Transverse colon (tissue), 4 donors: ENCODE measurements around the gene PANK3. TPM values are rescaled to one million over a fixed set of nuclear protein-coding genes. Genes with fewer than 3 reads are reported as not detected.

ENCODE experiments used
- DNase-seq: peaks from one replicate; pipeline ENCODE4 v3.0.0-alpha.2; 2019
- H3K27ac ChIP-seq, 4 donors: fragments of 200-600 bp; sonication (generic); 2 replicates each; pipeline ENCODE4 v1.5.1; 2016 to 2018; ENCODE audit warnings: inconsistent platforms in 4 of 4
- H3K27me3 ChIP-seq: fragments of 200-600 bp; sonication (generic); 2 replicates; pipeline ENCODE4 v1.5.1; 2017; ENCODE audit warnings: inconsistent platforms
- H3K36me3 ChIP-seq, 4 donors: fragments of 200-600 bp; sonication (generic); 2 replicates each; pipeline ENCODE4 v1.5.1; 2017 to 2019; ENCODE audit warnings: inconsistent platforms in 4 of 4
- H3K4me1 ChIP-seq, 4 donors: fragments of 200-600 bp; sonication (generic); 2 replicates each; pipeline ENCODE4 v1.5.1; 2017 to 2020; ENCODE audit warnings: inconsistent platforms in 4 of 4
- H3K4me3 ChIP-seq, 4 donors: fragments of 200-600 bp; sonication (generic); 1 replicate in 1 of 4; 2 replicates in 3 of 4; pipeline versions ENCODE4 v1.5.1 to v1.6.1; 2017 to 2019; ENCODE audit warnings: inconsistent platforms in 4 of 4
- H3K9me3 ChIP-seq, 2 donors: fragments of 200-600 bp; sonication (generic); 2 replicates each; pipeline ENCODE4 v1.5.1; 2017 to 2019; ENCODE audit warnings: inconsistent platforms in 2 of 2
- CTCF ChIP-seq, 5 experiments: fragments of 200-600 bp in 3 of 5; fragments of 450-650 bp in 2 of 5; sonication (generic) in 3 of 5; IDR thresholded peaks; 1 replicate in 2 of 5; 2 replicates in 3 of 5; pipeline ENCODE4 v1.5.1; 2016 to 2017; ENCODE audit warnings: antibody characterized with exemption in 5 of 5, inconsistent platforms in 3 of 5, mild to moderate bottlenecking in 2 of 5, moderate library complexity in 1 of 5
- EP300 ChIP-seq: sonication (generic); formaldehyde crosslinking; IDR thresholded peaks from one replicate; pipeline ENCODE4 v1.6.1; 2017; ENCODE audit warnings: antibody characterized with exemption, low read depth
- POLR2A ChIP-seq: fragments of 450-650 bp; IDR thresholded peaks from one replicate; pipeline ENCODE4 v1.6.1; 2016; ENCODE audit warnings: antibody characterized with exemption, mild to moderate bottlenecking, moderate library complexity
- POLR2AphosphoS5 ChIP-seq, 3 donors: sonication (generic); formaldehyde crosslinking; IDR thresholded peaks; one replicate each; pipeline ENCODE4 v1.6.1; 2016; ENCODE audit warnings: antibody characterized with exemption in 3 of 3
- WGBS, 2 donors: methylation state at CpG; one replicate each; pipeline ENCODE4 v1.1.5; 2018; ENCODE audit warnings: low coverage in 1 of 2; 5-methylcytosine and 5-hydroxymethylcytosine counted together
- in situ Hi-C, 4 donors: fragments of 200-750 bp; cut with MboI; loops; one replicate each; pipeline versions ENCODE4 v1.15.0 to v1.15.1; 2017; ENCODE audit warnings: low sequenced_read_pairs in 3 of 4, low pct_ligation_motif_present in 1 of 4, low pct_unique_long_range_greater_than_20kb in 1 of 4
- intact Hi-C: fragments of 100-400 bp; cut with DNase I; formaldehyde crosslinking; loops from one replicate; pipeline ENCODE4 v1.15.1; 2023; ENCODE audit warnings: low total_unique reads
- total RNA-seq, 4 donors: library from RNA; depleted of rRNA; stranded (reverse); fragments of >200 nt; gene quantifications; one replicate each; pipeline ENCODE4 v1.1.0, GENCODE V29; 2016

PANK3 gene
- total RNA-seq, 4 donors from 2014 or later: 48.6 to 93.8 (median 61.2) TPM

GRCh38 chr5:168562279-168562678, 16.9 kb downstream of the PANK3 start:
- TF ChIP-seq CTCF (IDR thresholded peaks at IDR 0.05) (no peak), POLR2AphosphoS5 (IDR thresholded peaks at IDR 0.05) (no peak), POLR2A (no peak), EP300 (no peak)
- H3K27ac ChIP-seq: no peak overlapping the region
- DNase-seq: no peak
- intact Hi-C loops (no loop called here), in situ Hi-C loops (no loop called here)
- peaks cover 0 to 62% (median 10%) of the 10 kb centered on the region in 4 donors for H3K36me3 ChIP-seq
- 63 to 67% methylated on average over 2 of the region's 2 CpGs for WGBS, 2 donors
- H3K4me1 ChIP-seq: peaks cover 0 to 8% (median 2%) of the 10 kb centered on the region in 4 donors
- no peaks in the 10 kb centered on the region for H3K27me3 ChIP-seq
- H3K9me3 ChIP-seq: no peaks in the 10 kb centered on the region
- H3K4me3 ChIP-seq: no peak overlapping the region

GRCh38 chr5:168557389-168557788, 21.8 kb downstream of the PANK3 start:
- intact Hi-C loops (no loop called here), in situ Hi-C loops (no loop called here)
- Histone ChIP-seq H3K36me3 (peaks cover 0 to 60% (median 19%) of the 10 kb centered on the region in 4 donors), H3K27me3 (no peaks in the 10 kb centered on the region), H3K4me3 (no peak overlapping the region), H3K27ac (no peak overlapping the region), H3K4me1 (peaks cover 0 to 1% (median 0%) of the 10 kb centered on the region in 4 donors), H3K9me3 (no peaks in the 10 kb centered on the region)
- TF ChIP-seq CTCF (IDR thresholded peaks at IDR 0.05): no peak
- TF ChIP-seq EP300: no peak
- no peak for TF ChIP-seq POLR2AphosphoS5 (IDR thresholded peaks at IDR 0.05)
- no peak for TF ChIP-seq POLR2A
- 85 to 89% methylated on average over 2 of the region's 2 CpGs for WGBS, 2 donors
- no peak for DNase-seq

GRCh38 chr5:168553377-168554130, 25.6 kb downstream of the PANK3 start:
- no peaks in the 10 kb centered on the region for H3K27me3 ChIP-seq
- DNase-seq: no peak
- H3K4me1 ChIP-seq: no peaks in the 10 kb centered on the region
- no peak overlapping the region for H3K4me3 ChIP-seq
- no peak overlapping the region for H3K27ac ChIP-seq
- 85 to 96% methylated on average over 2 of the region's 2 CpGs for WGBS, 2 donors
- intact Hi-C loops: no loop called here
- in situ Hi-C loops: no loop called here
- peaks cover 0 to 30% (median 11%) of the 10 kb centered on the region in 4 donors for H3K36me3 ChIP-seq
- TF ChIP-seq POLR2AphosphoS5 (IDR thresholded peaks at IDR 0.05) (no peak), POLR2A (no peak)
- no peaks in the 10 kb centered on the region for H3K9me3 ChIP-seq

GRCh38 chr5:168552146-168552545, 27.0 kb downstream of the PANK3 start:
- Histone ChIP-seq H3K36me3 (peaks cover 0 to 20% (median 9%) of the 10 kb centered on the region in 4 donors), H3K27me3 (no peaks in the 10 kb centered on the region), H3K4me1 (no peaks in the 10 kb centered on the region), H3K27ac (no peak overlapping the region), H3K9me3 (no peaks in the 10 kb centered on the region), H3K4me3 (no peak overlapping the region)
- in situ Hi-C loops (no loop called here), intact Hi-C loops (no loop called here)
- WGBS, 2 donors: 70% methylated on average over 1 of the region's 1 CpG; no CpG with 5 or more reads in 1 of the 2 donors
- DNase-seq: no peak
- TF ChIP-seq CTCF (IDR thresholded peaks at IDR 0.05): no peak
- no peak for TF ChIP-seq POLR2A
- TF ChIP-seq POLR2AphosphoS5 (IDR thresholded peaks at IDR 0.05): no peak
- no peak for TF ChIP-seq EP300

- Histone ChIP-seq H3K27me3 (no peaks in the 10 kb centered on the region), H3K4me3 (no peak overlapping the region), H3K4me1 (no peaks in the 10 kb centered on the region), H3K27ac (no peak overlapping the region), H3K9me3 (no peaks in the 10 kb centered on the region), H3K36me3 (peaks cover 0 to 14% (median 5%) of the 10 kb centered on the region in 4 donors)
- DNase-seq: no peak
- no peak for TF ChIP-seq CTCF (IDR thresholded peaks at IDR 0.05)
- TF ChIP-seq POLR2AphosphoS5 (IDR thresholded peaks at IDR 0.05): no peak
- TF ChIP-seq POLR2A: no peak
- TF ChIP-seq EP300: no peak
- intact Hi-C loops: no loop called here
- in situ Hi-C loops: no loop called here
Measured at GRCh38 chr5:168550656-168551055, 28.5 kb downstream of the PANK3 start.
